Keratinocyte (primary cell): ENCODE measurements around the gene SVOPL.

Source experiments
- EZH2 ChIP-seq: IDR thresholded peaks from one replicate; pipeline ENCODE4 v1.6.1; 2012; ENCODE audit warnings: inconsistent platforms, mild to moderate bottlenecking, low read length, moderate library complexity
- TF ChIP-seq, protein P1 (sequence below), 3 experiments: IDR thresholded peaks in 1 of 3; conservative IDR thresholded peaks in 1 of 3; optimal IDR thresholded peaks in 1 of 3; 2 replicates in 2 of 3; 3 replicates in 1 of 3; pipeline versions ENCODE3 to v1.5.1; 2011; ENCODE audit warnings: low read length in 3 of 3, mild to moderate bottlenecking in 3 of 3, moderate library complexity in 2 of 3, control low read depth in 1 of 3, inconsistent platforms in 1 of 3; ENCODE audit not compliant: insufficient read depth in 2 of 3; ENCODE audit errors: extremely low read depth in 1 of 3

GRCh38 chr7:138735399-138735798 is 34.2 kb upstream of the SVOPL start:
- TF ChIP-seq, protein P1, sequence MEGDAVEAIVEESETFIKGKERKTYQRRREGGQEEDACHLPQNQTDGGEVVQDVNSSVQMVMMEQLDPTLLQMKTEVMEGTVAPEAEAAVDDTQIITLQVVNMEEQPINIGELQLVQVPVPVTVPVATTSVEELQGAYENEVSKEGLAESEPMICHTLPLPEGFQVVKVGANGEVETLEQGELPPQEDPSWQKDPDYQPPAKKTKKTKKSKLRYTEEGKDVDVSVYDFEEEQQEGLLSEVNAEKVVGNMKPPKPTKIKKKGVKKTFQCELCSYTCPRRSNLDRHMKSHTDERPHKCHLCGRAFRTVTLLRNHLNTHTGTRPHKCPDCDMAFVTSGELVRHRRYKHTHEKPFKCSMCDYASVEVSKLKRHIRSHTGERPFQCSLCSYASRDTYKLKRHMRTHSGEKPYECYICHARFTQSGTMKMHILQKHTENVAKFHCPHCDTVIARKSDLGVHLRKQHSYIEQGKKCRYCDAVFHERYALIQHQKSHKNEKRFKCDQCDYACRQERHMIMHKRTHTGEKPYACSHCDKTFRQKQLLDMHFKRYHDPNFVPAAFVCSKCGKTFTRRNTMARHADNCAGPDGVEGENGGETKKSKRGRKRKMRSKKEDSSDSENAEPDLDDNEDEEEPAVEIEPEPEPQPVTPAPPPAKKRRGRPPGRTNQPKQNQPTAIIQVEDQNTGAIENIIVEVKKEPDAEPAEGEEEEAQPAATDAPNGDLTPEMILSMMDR (optimal IDR thresholded peaks at IDR 0.05 in 1 of 3, IDR thresholded peaks at IDR 0.05 in 1 of 3, conservative IDR thresholded peaks at IDR 0.05 in 1 of 3; ENCODE audit: extremely low read depth in 1 of 3, insufficient read depth in 2 of 3, low read length in 3 of 3): no peak
- no peak for TF ChIP-seq EZH2
